IPS-11a (cell line): ENCODE results near the gene IQGAP2.
"Not testable (repeated sequence)": the region's sequence is repeated elsewhere in the genome, so short reads cannot be mapped to it uniquely, and the experiment has no call there.

Experiments used
- H3K4me3 ChIP-seq: one replicate; pipeline ENCODE4 v1.5.1; 2013; ENCODE audit warnings: low read depth, low read length, control low read depth

IQGAP2 gene

DNA sequence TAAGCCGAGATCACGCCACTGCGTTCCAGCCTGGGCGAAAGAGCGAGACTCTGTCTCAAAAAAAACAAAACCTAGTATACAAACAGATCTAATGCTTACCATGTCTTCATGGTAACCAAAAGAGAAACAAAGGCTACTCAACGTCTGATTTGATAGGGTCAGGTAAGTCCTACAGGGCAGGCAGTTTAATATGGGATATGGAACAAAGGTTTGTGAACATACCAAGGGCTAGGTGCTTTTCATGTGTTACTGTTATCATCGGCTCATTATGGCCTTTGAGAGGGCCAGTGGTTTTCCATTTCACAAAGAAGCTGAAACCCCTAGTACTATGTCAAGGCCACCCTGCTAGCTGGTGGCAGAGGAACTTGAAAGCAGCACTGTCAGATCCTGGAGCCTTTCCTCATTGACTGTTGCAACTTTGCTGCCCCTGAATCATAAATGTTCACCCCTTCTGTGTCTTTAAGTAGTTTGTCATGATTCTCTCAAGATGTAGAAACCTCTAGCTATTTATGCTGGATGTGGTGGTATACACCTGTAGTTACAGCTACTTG, 5.1 kb downstream of the IQGAP2 start:
- H3K4me3 ChIP-seq = no peak overlapping the region

DNA sequence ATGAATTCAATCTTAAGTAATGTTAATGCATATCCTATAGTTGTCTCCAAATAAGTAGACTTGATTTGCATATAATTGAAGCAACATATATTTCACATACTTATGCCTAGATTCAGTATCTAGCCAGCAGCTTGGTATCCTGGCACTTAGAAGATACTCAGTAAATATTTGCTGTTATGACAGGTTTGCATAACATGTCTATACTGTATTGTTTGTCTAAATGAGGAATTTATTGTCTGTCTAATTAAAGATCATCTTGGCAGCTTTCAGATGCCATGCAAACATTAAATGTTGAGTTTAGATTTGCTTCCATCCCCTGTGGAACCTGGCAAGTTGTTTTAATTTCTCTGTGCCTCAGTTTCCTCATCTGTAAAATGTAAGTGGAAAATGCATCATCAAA, 9.4 kb downstream of the IQGAP2 start:
- H3K4me3 ChIP-seq = no peak overlapping the region

DNA sequence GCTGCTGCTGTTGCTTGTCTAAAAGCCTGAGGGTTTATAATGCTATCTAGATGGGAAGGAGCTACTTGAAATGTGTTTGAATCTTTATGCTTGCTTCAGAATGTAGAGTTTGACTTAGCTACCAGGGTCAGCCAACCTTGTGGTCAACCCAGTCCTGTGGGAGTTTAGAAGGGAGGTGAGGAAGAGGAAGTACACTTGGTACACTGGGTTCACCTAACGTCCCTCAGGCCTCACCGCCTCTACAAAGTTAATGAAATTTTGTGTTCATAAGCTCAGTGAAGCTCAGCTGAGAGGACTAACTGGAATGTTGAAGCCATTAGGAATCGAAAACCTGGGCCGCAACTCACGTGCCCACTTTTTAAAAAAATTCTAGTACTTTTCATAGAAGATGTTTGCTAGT, 10.7 kb downstream of the IQGAP2 start:
- H3K4me3 ChIP-seq = no peak overlapping the region

DNA sequence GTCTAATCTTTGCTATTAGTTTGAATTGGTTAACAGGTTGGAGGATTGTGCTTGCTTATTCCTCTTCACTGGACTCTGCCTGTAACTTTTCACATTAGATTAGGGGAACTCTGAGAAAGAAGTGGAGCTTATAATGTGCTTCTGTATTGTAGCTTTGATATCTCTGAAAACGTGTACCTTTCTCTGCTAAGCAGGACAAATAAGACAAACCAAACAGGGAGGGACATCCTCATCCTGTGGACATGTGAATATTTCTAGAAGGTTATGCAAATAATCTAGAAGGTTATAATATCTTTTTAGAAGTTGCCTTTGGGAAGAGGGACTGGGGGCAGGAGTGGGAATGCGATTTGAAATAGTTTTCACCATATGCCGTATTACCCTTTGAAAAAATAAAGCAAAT, 11.7 kb downstream of the IQGAP2 start:
- no peak overlapping the region for H3K4me3 ChIP-seq

DNA sequence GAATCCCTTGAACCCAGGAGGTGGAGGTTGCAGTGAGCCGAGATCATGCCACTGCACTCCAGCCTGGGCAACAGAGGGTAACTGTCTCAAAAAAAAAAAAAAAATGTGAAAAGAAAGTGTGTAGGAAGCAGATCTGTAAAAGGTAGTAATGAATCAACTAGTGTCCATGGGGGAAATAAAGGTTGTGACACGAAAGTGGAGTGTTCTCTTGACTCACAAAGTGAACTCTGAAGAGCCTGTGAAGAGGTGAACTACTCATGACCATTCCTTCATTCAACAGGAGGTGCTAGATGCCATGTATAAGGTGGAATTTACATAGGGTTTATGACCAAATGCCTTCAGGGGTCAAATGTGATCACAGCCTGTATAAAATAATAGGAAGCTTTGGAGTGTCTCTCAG, 12.8 kb downstream of the IQGAP2 start:
- H3K4me3 ChIP-seq = no peak overlapping the region

DNA sequence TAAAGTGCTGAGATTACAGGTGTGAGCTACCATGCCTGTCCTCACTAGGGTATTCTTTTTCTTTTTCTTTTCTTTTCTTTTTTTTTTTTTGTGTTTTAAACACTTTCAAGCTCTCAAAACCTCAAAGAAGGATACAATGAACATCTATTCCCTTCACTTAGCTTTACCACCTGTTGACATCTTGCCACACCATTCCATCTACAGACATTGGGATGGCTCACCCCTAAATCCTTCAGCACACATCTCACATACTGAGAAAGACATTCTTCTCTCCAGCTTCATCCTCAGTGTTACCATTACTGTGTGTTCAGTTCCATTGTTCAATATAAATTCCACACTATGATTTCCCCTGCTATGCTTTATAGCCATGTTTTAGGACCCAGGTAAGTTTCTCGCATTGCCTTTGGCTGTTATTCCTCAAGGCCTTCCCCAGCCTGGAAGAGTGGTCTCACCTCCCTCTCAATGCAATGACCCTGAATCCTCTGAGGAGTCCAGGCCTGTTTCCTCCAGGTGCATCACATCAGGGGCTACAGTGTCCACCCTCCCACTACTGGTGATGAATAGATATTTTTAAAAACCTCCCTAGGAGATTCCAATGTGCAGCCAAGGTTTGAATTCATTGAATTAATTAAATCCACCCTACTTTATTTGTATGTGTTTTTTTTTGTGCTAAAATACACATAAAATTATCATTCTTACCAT, 16.7 kb downstream of the IQGAP2 start:
- H3K4me3 ChIP-seq = no peak overlapping the region

DNA sequence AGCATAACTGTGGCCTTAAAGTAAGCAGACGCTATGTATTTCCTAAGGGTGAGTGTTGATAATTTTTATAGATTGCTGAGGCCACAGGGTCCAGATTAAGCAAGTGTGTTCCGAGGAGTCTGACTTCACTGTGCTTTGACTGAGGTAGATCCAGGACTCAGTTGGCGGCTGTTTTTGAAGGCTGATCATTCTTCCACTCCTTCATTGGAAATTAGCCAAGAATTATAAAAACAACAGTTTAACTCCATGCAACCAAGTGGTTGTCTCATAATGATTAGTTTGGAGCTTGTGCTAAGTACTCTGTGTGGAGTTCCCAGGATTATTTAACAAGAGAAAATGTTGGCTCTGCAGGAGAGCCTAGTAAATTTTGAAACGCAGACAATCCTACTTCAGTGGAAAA, 19.1 kb downstream of the IQGAP2 start:
- no peak overlapping the region for H3K4me3 ChIP-seq

DNA sequence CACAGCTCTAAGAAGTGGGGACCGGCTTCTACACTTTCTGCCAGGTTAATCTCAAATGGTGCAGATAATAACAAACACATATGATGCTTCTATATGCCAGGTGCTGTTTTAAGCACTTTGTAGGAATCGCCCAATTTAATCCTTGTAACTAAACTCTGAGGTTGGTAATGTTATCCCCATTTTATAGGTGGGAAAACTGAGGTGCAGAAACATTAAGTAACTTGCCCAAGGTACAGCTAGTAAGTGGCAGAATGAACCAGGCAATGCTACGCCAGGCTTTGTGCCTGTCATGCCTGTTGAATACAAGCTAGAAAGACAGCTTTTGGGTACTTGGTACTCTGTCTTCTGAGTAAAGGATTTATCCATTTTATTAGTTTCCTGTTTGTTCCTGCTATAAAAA, 19.7 kb downstream of the IQGAP2 start:
- no peak overlapping the region for H3K4me3 ChIP-seq

DNA sequence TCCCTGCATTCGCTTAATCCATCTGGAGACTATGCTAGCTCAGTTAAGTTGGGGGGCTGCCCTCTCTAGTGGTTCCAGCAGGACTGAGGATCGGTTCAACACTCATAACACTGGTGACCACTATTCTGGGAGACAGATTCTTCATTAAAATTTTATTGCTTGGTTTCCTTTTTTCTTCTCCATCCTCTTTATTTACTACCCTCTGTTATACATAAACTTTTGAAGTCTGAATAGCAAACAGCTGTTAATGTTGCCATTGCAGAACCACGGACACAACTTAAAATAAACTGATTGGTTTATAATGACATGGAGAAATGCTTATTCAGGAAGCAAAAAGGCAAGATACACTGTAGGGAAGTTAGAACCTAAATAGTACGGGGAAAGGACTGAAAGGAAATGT, 22.1 kb downstream of the IQGAP2 start:
- no peak overlapping the region for H3K4me3 ChIP-seq

DNA sequence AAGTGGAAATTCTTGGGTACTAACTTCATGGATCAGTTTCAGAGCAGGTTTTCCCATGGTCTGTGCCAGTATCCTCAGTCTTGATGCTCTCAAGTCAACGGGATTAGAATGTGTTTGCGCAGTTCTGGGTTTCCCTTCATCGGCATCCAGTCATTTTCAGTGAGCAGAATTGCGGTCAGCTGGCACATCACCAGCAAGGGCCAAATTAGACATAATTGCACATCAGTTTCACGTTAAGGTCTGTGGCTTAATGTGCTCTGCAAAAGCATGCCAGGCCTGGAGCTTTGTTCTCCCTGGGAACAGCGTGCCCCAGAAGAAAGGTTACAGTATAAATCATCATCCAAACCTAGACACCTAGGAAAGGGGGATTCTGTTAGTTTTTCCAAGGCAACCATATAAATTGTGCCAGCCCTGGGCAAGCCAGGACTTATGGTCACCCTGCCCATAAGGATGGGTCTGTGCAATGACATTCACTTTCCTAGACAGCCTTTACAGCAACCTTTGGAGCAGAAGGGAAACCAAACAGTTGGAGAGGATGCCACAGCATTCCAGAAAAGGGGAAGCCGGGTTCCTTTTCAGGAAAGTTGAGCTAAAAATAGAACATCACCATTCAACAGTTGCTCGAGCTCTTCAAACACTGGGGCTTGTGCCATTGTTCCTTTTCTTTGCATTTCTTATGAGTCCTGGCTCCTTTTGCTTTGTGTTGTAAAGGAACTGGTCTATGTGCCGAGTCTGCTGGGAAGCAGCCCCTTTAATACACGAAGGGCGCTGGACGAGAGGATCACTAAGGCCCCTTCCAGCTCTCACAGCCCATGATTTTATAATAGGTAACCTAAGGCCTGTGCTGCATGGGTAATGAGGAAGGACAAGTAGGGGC, 23.1 kb downstream of the IQGAP2 start:
- H3K4me3 ChIP-seq = no peak overlapping the region

DNA sequence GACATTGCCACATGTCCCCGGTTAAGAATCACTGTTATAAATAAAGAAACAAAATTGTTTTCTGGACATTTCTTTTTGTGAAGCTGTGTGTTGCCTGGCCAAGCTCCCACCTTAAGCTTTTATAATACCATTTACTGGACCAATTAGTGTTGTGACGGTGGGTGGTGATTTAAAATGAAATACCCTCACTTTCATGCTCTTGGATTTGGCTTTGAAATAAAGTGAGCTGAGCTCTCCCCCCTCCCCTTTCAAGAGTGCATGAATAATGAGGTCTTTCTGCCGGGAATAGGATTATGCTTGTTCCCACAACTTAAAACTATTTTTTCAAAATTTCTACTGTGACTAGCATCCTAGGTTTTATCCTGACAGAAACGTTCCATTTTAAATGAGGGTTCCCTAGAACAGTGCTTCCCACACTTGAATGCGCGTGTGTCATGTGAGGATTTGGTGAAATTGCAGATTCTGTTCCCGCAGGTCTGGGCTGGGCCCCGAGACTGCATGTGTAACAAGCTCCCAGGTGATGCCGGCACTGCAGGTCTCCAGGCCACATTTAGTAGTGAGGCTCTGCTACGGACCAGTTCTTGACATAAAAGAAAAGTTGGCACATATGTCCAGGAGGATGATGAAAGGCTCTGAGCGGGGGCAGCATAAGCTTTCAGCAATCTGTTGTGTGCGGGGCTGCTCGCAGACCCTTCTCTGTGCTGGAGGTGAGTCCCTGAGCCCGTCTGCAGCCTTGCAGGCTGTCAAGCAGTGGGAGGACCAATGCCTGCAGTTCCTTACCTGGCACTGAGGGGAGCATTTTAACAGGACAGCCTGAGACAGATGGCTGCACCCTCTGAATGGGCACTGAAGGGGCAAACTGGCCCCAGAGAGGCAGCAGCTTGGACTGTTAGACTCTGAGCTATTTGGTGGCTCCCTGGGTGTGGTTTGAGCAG, 24.4 kb downstream of the IQGAP2 start:
- no peak overlapping the region for H3K4me3 ChIP-seq

DNA sequence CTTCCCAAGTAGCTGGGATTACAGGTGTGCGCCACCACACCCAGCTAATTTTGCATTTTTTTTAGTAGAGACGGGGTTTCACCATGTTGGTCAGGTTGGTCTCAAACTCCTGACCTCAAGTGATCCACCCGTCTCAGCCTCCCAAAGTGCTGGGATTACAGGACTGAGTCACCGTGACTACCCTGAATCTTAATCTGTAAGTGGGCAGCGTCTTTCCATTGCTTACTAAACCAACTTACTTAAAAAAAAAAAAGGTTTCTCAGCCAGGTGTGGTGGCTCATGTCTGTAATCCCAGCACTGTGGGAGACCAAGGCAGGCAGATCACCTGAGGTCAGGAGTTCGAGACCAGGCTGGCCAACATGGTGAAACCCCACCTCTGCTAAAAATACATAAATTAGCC, 25.5 kb downstream of the IQGAP2 start:
- H3K4me3 ChIP-seq = not testable (repeated sequence)

DNA sequence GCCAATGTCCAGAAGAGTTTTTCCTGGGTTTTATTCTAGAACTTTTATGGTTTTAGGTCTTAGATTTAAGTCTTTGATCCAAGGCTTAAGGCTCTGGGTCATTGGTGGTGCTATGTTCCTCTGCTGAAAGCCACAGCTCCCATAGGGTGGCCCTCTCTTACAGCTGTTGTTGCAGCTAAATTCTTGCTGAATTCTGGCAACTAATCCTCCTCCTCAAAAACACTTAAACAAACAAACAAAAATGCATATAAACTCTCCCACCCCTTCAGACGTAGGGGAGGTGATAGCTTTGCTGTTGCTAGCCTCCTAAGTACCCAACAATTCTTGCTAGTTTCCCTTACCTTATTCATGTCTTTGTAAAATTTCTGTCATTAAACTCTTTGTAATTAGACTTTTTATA, 30.2 kb downstream of the IQGAP2 start:
- H3K4me3 ChIP-seq = no peak overlapping the region

DNA sequence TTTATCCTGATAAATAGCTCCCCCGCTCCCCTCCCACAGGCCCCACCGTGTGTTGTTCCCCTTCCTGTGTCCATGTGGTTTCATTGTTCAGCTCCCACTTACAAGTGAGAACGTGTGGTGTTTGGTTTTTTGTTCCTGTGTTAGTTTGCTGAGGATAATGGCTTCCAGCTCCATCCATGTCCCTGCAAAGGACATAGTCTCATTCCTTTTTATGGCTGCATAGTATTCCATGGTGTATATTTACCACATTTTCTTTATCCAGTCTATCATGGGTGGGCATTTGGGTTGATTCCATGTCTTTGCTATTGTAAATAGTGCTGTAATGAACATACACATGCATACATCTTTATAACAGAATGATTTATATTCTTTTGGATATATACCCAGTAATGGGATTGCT, 34.4 kb downstream of the IQGAP2 start:
- not testable (repeated sequence) for H3K4me3 ChIP-seq

DNA sequence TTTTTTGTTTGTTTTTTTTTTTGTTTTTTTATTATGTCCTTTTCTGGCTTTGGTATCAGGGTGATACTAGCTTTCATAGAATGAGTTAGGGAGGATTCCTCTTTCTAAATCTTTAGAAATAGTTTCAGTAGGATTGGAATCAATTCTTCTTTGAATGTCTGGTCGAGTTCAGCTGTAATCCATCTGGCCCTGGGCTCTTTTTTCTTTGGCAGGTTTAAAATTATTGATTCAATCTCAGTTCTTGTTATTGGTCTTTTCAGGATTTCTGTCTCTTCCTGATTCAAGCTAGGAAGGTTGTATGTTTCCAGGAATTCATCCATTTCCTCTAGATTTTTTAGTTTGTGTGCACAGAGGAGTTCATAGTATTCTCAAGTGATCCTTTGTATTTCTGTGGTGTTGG, 34.9 kb downstream of the IQGAP2 start:
- H3K4me3 ChIP-seq = no peak overlapping the region

DNA sequence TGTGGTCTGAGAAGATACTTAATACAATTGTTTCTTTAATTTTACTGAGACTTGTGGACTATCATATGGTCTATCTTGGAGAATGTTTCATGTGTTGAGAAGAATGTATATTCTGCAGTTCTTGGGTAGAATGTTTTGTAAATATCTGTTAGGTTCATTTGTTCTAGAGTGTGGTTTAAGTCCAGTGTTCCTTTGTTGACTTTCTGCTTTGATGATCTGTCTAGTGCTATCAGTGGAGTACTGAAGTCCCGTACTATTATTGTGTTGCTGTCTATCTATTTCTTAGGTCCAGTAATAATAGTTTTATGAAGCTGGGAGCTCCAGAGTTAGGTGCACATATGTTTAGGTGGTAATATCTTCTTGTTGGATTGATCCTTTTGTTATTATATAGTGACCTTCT, 36.1 kb downstream of the IQGAP2 start:
- no peak overlapping the region for H3K4me3 ChIP-seq

DNA sequence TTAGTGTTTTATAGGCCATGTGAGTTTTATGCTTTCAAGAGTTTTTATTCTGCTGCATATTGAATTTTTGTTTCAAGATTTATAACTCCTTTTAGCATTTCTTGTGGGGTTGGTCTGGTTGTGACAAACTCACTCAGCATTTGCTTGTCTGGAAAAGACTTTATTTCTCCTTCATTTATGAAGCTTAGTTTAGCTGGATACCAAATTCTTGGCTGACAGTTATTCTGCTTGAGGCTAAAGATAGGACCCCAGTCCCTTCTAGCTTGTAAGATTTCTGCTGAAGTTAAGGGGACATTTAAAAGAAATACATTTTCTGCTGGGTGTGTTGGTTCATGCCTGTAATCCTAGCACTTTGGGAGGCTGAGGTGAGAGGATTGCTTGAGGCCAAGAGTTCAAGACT, 36.8 kb downstream of the IQGAP2 start:
- no peak overlapping the region for H3K4me3 ChIP-seq

DNA sequence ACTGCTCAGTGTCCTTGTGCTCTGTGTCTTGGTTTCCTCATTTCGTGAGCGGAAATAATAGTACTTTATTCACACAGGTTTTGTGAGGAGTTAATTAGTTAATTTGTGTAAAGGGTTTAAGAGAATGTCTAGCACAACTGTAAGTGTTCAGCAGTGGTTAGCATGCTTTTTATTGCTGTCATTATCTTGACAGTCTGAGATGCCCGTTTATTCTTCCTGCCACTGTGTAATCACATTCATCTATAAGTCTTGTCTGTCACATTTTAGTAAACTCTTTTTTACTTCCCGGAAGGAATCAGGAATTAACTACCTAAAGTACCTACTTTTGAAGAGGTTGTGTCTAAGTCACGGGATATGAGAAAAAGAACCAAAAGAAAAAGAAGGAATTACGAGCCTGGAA, 38.0 kb downstream of the IQGAP2 start:
- no peak overlapping the region for H3K4me3 ChIP-seq

DNA sequence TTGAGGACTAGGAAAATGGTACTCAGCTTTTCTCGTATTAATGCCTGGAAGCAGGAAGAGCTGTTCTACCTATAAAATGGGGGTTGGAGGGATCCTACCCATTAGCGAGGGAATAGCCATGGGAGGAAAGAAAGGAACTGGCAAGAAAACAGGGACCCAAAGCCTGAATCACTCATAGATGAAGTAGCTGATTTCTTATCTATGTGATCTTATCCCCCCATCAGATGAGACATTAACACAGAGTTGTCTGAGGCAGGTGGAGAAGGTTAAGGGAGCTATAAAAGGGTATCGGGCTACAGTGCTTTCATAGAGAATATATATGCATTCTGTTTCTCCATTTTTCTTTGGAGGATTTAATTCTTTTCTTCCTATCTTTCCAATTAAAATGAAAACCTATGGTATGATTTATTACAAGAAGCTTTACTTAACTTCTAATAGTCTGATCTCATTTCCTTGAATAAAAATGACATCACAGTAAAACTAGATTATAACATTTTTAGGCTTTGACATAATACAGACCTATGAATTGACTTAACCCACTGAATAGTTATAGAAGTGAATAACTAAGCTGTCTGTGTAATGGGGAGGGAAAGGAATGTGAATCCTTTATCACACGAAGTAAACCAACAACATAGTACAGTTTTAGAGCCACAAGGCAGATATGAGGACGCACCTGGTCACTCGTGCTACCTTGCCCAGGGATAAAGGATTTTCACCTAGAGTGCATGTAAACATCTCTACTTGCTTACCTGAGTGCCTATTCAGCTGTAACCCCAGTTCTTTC, 39.0 kb downstream of the IQGAP2 start:
- no peak overlapping the region for H3K4me3 ChIP-seq

DNA sequence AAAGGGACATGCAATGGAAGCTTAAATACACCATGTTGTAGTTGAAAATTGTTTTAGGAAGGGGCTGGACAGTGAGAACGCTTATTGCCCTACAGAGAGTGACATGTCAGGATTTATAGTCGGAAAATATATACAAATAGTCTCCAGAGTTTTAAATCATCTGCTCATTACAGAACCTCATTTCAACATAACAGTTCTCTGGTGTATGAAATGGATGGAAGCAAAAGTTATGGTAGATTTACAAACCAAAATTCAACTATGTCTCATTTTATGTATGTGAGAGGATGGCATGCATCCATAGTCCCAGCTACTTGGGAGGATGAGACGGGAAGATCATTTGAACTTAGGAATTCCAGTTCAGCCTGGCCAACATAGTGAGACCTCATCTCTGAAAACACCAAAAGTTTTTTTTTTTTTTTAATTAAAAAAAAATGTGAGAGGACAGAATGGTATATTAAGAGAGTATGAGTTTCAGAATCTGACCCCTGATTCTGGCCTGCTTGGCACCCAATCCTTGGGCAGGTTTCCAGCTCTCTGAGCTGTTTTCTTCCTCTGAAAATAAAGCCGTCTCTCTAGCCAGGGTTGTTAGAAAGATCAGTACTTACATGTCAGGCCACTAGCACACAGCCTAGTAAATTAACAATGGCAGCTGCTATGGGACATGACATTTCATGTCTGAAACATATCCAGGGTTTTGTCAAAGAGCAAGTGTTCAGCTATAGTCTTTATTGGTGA, 40.1 kb downstream of the IQGAP2 start:
- H3K4me3 ChIP-seq = no peak overlapping the region
